Testis (tissue), 2 donors: ENCODE data around the gene CIITA.

Experiments
- CTCF ChIP-seq, 3 experiments: fragments of 450-650 bp in 2 of 3; fragments of 200-600 bp in 1 of 3; sonication (generic) in 1 of 3; IDR thresholded peaks; one replicate each; pipeline ENCODE4 v1.5.1; 2016 to 2019; ENCODE audit warnings: antibody characterized with exemption in 3 of 3, mild to moderate bottlenecking in 2 of 3, moderate library complexity in 1 of 3
- POLR2A ChIP-seq: fragments of 450-650 bp; IDR thresholded peaks from one replicate; pipeline ENCODE4 v1.6.1; 2017; ENCODE audit warnings: antibody characterized with exemption, mild to moderate bottlenecking, moderate library complexity

- no peak for TF ChIP-seq CTCF (IDR thresholded peaks at IDR 0.05)
- no peak for TF ChIP-seq POLR2A
These were observed 18.3 kb downstream of the CIITA start for GRCh38 chr16:10895053-10895946.
